B cell (primary cell): Measurements from ENCODE around the gene VPS72. TPM values are rescaled to one million over a fixed set of nuclear protein-coding genes. Genes with fewer than 3 reads are reported as not detected.

Source experiments
- ATAC-seq: fragments of 200-7000 bp; cut with Tn5 transposase; one replicate; pipeline ENCODE4 v1.10.0; 2021; ENCODE audit warnings: low read depth, mild to moderate bottlenecking, moderate number of reproducible peaks, moderate library complexity
- CTCF ChIA-PET: fragments of 350-600 bp; sonication (Branson Sonifier 250); formaldehyde crosslinking; loops from one replicate; lab custom pipeline; 2021; ENCODE audit warnings: antibody characterized with exemption, inconsistent platforms; lab: Charles Lee
- POLR2A ChIA-PET: fragments of 350-600 bp; sonication (Branson Sonifier 250); formaldehyde crosslinking; loops from one replicate; lab custom pipeline; 2021; ENCODE audit warnings: antibody characterized with exemption; lab: Charles Lee
- DNase-seq: peaks from one replicate; pipeline ENCODE4 v3.0.0; 2013
- H2AFZ ChIP-seq: 2 replicates; pipeline ENCODE4 v1.6.1; 2012; ENCODE audit warnings: mild to moderate bottlenecking, low read depth, low read length; ENCODE audit not compliant: insufficient read depth, poor library complexity, severe bottlenecking
- H3K27ac ChIP-seq, 2 donors: 1 replicate in 1 of 2; 2 replicates in 1 of 2; pipeline ENCODE4 v1.5.1; 2012 to 2013; ENCODE audit warnings: low read length in 2 of 2, mild to moderate bottlenecking in 2 of 2, moderate library complexity in 1 of 2
- H3K27me3 ChIP-seq, 4 experiments: fragments of 200-600 bp in 1 of 4; sonication (generic) in 1 of 4; replicated peaks in 1 of 4; 1 replicate in 2 of 4; 2 replicates in 2 of 4; pipeline versions ENCODE4 v1.6.1 to v1.7.0; 2013 to 2016; ENCODE audit warnings: low read length in 3 of 4, mild to moderate bottlenecking in 2 of 4, mixed read lengths in 1 of 4, moderate library complexity in 1 of 4; ENCODE audit not compliant: insufficient read depth in 4 of 4, control insufficient read depth in 3 of 4; ENCODE audit errors: control extremely low read depth in 1 of 4
- H3K36me3 ChIP-seq, 2 experiments: replicated peaks in 1 of 2; 1 replicate in 1 of 2; 2 replicates in 1 of 2; pipeline versions ENCODE4 v1.6.1 to v1.7.1; 2013; ENCODE audit warnings: low read length in 1 of 2; ENCODE audit not compliant: insufficient read depth in 2 of 2, control insufficient read depth in 1 of 2; ENCODE audit errors: control extremely low read depth in 1 of 2, extremely low read depth in 1 of 2
- H3K4me1 ChIP-seq, 2 donors: fragments of 200-600 bp in 1 of 2; sonication (generic) in 1 of 2; 1 replicate in 1 of 2; 2 replicates in 1 of 2; pipeline versions ENCODE4 v1.5.1 to v1.6.1; 2013 to 2017; ENCODE audit warnings: low read length in 2 of 2; ENCODE audit not compliant: control insufficient read depth in 2 of 2, insufficient read depth in 2 of 2
- H3K4me2 ChIP-seq: replicated peaks from 2 replicates; pipeline ENCODE3; 2012; ENCODE audit warnings: mild to moderate bottlenecking, low read depth, low read length; ENCODE audit not compliant: poor library complexity, severe bottlenecking
- H3K4me3 ChIP-seq, 5 experiments: fragments of 200-600 bp in 1 of 5; sonication (generic) in 1 of 5; 1 replicate in 3 of 5; 2 replicates in 2 of 5; pipeline versions ENCODE4 v1.5.1 to v1.7.0; 2011 to 2016; ENCODE audit warnings: low read length in 4 of 5, mild to moderate bottlenecking in 4 of 5, low read depth in 2 of 5, control low read depth in 1 of 5, moderate library complexity in 1 of 5; ENCODE audit not compliant: insufficient read depth in 1 of 5; ENCODE audit errors: control extremely low read depth in 1 of 5, extremely low read depth in 1 of 5
- H3K79me2 ChIP-seq: fragments of 200-600 bp; sonication (generic); one replicate; pipeline ENCODE4 v1.6.0; 2016; ENCODE audit warnings: low read length; ENCODE audit not compliant: control insufficient read depth, insufficient read depth
- H3K9ac ChIP-seq: fragments of 200-600 bp; sonication (generic); 2 replicates; pipeline ENCODE4 v1.6.1; 2017; ENCODE audit warnings: mild to moderate bottlenecking, low read length, moderate library complexity
- H3K9me3 ChIP-seq, 3 donors: one replicate each; pipeline versions ENCODE4 v1.6.1 to v1.7.1; 2013; ENCODE audit warnings: low read length in 2 of 3; ENCODE audit not compliant: control insufficient read depth in 2 of 3, insufficient read depth in 1 of 3; ENCODE audit errors: control extremely low read depth in 1 of 3
- H4K20me1 ChIP-seq: 2 replicates; pipeline ENCODE4 v1.6.0; 2012; ENCODE audit warnings: mild to moderate bottlenecking, low read length; ENCODE audit not compliant: insufficient read depth, control insufficient read depth, poor library complexity, severe bottlenecking
- H3K27ac Mint-ChIP-seq: one replicate; pipeline ENCODE4 v1.8.0; 2021; ENCODE audit warnings: mixed read lengths
- H3K27me3 Mint-ChIP-seq: one replicate; pipeline ENCODE4 v1.8.0; 2021; ENCODE audit warnings: mixed read lengths
- H3K4me1 Mint-ChIP-seq: one replicate; pipeline ENCODE4 v1.8.0; 2021; ENCODE audit warnings: mixed read lengths
- H3K4me3 Mint-ChIP-seq: one replicate; pipeline ENCODE4 v1.8.0; 2021; ENCODE audit warnings: mixed read lengths
- H3K9me3 Mint-ChIP-seq: one replicate; pipeline ENCODE4 v1.8.0; 2022; ENCODE audit warnings: mixed read lengths; ENCODE audit not compliant: insufficient read depth
- CTCF ChIP-seq: fragments of 200-600 bp; IDR thresholded peaks from one replicate; pipeline ENCODE4 v1.8.0; 2022; ENCODE audit warnings: antibody characterized with exemption, mild to moderate bottlenecking
- EZH2 ChIP-seq: IDR thresholded peaks from 2 replicates; pipeline ENCODE4 v1.6.1; 2012; ENCODE audit warnings: borderline replicate concordance, low read depth, mild to moderate bottlenecking, moderate library complexity, low read length; ENCODE audit not compliant: insufficient read depth, poor library complexity, severe bottlenecking
- WGBS: methylation state at CpG from one replicate; pipeline ENCODE4 v1.1.5; 2013; ENCODE audit warnings: missing lambda C conversion rate; ENCODE audit not compliant: insufficient coverage; 5-methylcytosine and 5-hydroxymethylcytosine counted together
- intact Hi-C: fragments of 100-400 bp; cut with micrococcal nuclease; formaldehyde crosslinking; loops from one replicate; pipeline ENCODE4 v1.10.0; 2022
- polyA plus RNA-seq: library from polyadenylated mRNA; depleted of rRNA; stranded (reverse); fragments of >200 nt; gene quantifications from 2 replicates; pipeline ENCODE4 v1.2.3, GENCODE V29; 2012
- total RNA-seq, 2 donors: library from RNA; stranded (reverse); fragments of 120-200 nt in 1 of 2; gene quantifications; 1 replicate in 1 of 2; 2 replicates in 1 of 2; pipeline versions ENCODE4 v1.2.3 to v1.2.4, GENCODE V29; 2013 to 2022

VPS72 gene
- total and polyA plus RNA-seq, 2 donors (not counting 1 experiment from before 2014, with no cell fraction given) = 42.1 to 48.7 TPM

GRCh38 chr1:151165281-151165737 is 24.7 kb downstream of the VPS72 start:
- WGBS = 37% methylated on average over 12 of the region's 15 CpGs
- intact Hi-C loops = loop anchor here (1.0 to 10.0 kb wide), 9 partner anchors 9 to 681 kb away; partner anchors contain the start of genes CTSS, PIP5K1A, PRUNE1 and PSMD4
- Histone ChIP-seq H3K27ac (peak overlapping the region in 1 of 2 donors; percentile 34), H3K36me3 (peaks cover 3 to 33% of the 10 kb centered on the region in 2 experiments), H4K20me1 (peaks cover 4% of the 10 kb centered on the region), H3K4me1 (peaks cover 16 to 22% of the 10 kb centered on the region in 2 donors), H3K9ac (peak overlapping the region; percentile 82), H3K79me2 (peaks cover 22% of the 10 kb centered on the region), H3K4me2 (peak overlapping the region; percentile 91), H3K27me3 (no peaks in the 10 kb centered on the region), H3K4me3 (peak overlapping the region; percentile 81 to 99 (median 92)), H2AFZ (peak overlapping the region; percentile 68), H3K9me3 (no peaks in the 10 kb centered on the region)
- H3K9me3 Mint-ChIP-seq = no peaks in the 10 kb centered on the region
- CTCF ChIA-PET = interaction anchor here (1.0 to 2.6 kb wide), 3 partner anchors 8 to 94 kb away, joined by 3 to 6 read pairs (median 4); partner anchors contain the start of genes GABPB2 and TNFAIP8L2
- peak overlapping the region; percentile 96 for H3K27ac Mint-ChIP-seq
- POLR2A ChIA-PET = interaction anchor here (0.6 to 1.6 kb wide), 3 partner anchors 25 to 185 kb away, joined by 3 to 8 read pairs (median 4); partner anchors contain the start of genes PI4KB and VPS72
- peaks cover 37% of the 10 kb centered on the region for H3K4me1 Mint-ChIP-seq
- DNase-seq (peak; percentile 33), ATAC-seq (no peak)
- H3K4me3 Mint-ChIP-seq = peak overlapping the region; percentile 92
- no peak for TF ChIP-seq EZH2
- TF ChIP-seq CTCF = no peak
- H3K27me3 Mint-ChIP-seq = no peaks in the 10 kb centered on the region

DNA sequence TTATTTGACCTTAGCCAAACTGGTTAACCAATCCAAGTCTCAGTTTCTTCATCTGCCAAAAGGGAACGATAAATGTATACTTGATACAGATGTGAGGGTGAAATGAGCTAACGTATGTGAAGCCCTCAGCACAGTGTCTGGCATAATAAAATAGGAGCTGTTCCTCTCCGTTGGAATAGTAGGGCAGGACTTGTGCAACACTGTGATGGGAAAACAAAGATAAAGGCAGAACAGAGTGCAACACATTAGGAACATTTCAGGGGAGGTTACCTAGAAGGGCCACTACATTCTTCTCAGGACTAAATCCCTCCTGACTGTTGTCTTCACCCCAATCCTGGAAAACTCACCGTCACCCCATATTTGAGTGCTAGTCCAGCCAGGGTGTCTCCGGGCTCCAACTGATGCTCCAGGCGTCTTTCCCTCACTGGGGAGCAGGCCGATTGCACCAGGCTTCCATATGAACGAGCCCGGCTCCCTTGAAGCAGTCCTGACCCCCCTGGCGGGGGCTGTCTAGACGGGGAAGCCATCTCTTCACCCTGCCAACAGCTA is 25.2 kb downstream of the VPS72 start:
- no peaks in the 10 kb centered on the region for H3K9me3 Mint-ChIP-seq
- Histone ChIP-seq H3K4me3 (peak overlapping the region in 3 of 5 experiments; percentile 81 to 99 (median 90)), H2AFZ (no peak overlapping the region), H3K79me2 (peaks cover 24% of the 10 kb centered on the region), H3K4me1 (peaks cover 17 to 23% of the 10 kb centered on the region in 2 donors), H3K9me3 (no peaks in the 10 kb centered on the region), H3K36me3 (peaks cover 3 to 31% of the 10 kb centered on the region in 2 experiments), H3K27ac (no peak overlapping the region), H3K27me3 (no peaks in the 10 kb centered on the region), H4K20me1 (peaks cover 4% of the 10 kb centered on the region), H3K4me2 (peak overlapping the region; percentile 91), H3K9ac (peak overlapping the region; percentile 82)
- DNase-seq (no peak), ATAC-seq (no peak)
- WGBS = 85% methylated on average over 8 of the region's 11 CpGs
- H3K4me3 Mint-ChIP-seq = peak overlapping the region; percentile 92
- ChIA-PET POLR2A (interaction anchor here (0.7 kb wide), 1 partner anchor 163 kb away, joined by 3 read pairs; the partner anchor contains the start of gene PI4KB), CTCF (interaction anchor here (1.0 to 2.6 kb wide), 3 partner anchors 8 to 94 kb away, joined by 3 to 6 read pairs (median 4); partner anchors contain the start of genes GABPB2 and TNFAIP8L2)
- H3K27me3 Mint-ChIP-seq = no peaks in the 10 kb centered on the region
- TF ChIP-seq CTCF = no peak
- TF ChIP-seq EZH2 = no peak
- peaks cover 39% of the 10 kb centered on the region for H3K4me1 Mint-ChIP-seq
- H3K27ac Mint-ChIP-seq = peak overlapping the region; percentile 10
- intact Hi-C loops = loop anchor here (1.0 to 10.0 kb wide), 9 partner anchors 9 to 680 kb away; partner anchors contain the start of genes CTSS, PIP5K1A, PRUNE1 and PSMD4
